ENCODE results near the gene GDF10.

GDF10 gene

DNA sequence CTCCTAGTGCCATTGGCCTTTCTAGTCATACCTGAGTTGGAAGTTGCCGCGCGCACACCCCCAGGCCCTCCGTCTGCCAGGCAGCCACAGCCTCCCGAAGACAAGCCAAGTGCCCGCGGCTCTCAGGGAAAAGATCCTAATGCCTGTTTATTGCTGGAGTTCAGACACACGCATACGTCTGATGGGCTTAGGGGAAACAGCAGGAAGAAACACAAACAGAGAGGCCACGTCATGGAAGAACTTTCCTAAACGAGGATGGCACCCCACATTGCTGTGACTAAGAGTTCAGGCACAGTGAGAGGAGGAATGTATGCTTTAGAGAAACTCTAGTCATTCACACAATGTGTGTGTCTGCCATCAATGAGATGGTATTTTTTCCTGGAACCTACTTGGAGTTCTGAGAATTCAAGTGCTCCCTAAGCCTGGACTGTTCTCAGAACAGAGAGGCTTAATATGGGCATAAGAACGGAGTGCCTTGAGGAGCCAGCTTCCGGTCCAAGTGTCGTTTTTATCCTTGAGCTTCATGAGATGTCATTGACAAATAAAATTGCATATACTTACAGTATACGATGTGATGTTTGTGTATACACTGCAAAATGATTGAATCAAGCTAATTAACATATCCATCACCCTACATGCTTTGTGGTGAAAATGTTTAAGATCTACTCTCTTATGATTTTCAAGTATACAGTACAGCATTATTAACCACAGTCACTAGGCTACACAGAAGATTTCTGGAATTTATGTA is 36.6 kb downstream of the GDF10 start:
- DNase-seq, result no peak

GRCh38 chr10:47337310-47337709 is 37.3 kb downstream of the GDF10 start:
- no peak for DNase-seq

DNA sequence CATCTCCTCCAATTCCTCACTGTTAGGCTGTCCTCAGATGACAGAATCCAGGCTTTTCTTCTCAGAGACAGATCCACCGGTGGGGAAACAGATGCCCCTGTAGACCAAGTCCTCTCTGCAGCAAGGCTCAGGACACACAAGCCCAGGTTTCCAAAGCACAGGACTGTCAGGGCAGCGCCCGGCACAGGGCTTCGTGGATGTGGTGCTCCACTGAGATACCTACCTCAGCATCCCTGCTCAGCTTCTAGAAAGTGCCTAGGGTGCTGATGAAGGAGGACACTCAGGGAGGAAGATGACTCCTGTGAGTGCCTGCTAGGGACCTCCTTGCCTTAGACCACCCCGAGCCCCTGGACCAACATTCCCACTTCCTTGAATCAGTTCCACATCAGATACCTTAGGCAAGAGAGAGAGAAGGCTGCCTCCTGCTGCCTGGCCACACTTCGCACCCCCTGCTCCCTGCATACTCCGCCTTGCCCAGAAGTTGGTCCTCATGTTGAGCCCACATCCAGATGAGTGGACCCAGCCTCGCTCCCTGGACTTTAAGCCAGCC is 39.3 kb downstream of the GDF10 start:
- DNase-seq, result no peak

- no peak for DNase-seq
Measured at GRCh38 chr10:47339759-47340607, 40.0 kb downstream of the GDF10 start.

- DNase-seq, result no peak
Measured at GRCh38 chr10:47340608-47341170, 40.7 kb downstream of the GDF10 start.

DNA sequence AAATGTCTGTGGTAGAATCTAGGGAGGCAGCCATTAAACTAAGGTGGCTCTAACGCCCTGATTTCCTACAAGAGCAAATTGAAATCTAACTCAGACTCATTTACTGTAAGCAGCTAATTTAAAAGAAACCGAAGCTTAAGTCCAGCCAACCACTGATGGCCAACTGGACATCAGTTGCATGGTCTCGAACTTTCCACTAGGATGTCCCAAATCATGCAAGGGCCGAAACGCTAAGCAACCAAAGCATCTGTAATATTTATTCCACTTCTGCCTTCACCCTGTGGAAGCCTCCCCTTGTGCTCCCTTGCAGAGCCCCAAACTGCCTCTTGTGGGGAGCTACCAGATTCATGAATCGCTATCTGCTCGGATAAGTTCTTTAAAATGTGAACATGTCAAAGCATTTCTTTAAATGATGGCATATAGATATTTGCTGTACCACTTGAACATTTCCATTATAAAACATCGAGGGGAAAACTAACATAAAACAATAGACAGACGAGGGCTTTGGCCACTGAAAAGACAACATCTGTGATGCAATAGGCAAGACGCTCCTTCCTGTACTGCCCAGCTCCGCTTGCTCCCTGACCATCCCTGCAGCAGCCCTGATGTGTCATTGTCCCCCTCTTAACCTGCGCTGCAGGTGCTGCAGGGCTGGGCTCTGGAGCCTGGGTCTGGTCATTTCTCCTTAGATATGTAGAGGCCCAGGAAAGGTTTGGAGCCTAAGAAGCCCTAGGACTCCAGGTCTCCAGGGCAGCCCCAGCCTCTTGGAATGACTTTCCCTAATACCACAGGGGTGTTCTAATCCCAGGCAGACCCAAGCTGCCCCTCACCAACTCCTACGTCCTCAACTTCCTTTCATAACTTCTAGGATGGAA is 45.2 kb downstream of the GDF10 start:
- DNase-seq, result no peak

DNA sequence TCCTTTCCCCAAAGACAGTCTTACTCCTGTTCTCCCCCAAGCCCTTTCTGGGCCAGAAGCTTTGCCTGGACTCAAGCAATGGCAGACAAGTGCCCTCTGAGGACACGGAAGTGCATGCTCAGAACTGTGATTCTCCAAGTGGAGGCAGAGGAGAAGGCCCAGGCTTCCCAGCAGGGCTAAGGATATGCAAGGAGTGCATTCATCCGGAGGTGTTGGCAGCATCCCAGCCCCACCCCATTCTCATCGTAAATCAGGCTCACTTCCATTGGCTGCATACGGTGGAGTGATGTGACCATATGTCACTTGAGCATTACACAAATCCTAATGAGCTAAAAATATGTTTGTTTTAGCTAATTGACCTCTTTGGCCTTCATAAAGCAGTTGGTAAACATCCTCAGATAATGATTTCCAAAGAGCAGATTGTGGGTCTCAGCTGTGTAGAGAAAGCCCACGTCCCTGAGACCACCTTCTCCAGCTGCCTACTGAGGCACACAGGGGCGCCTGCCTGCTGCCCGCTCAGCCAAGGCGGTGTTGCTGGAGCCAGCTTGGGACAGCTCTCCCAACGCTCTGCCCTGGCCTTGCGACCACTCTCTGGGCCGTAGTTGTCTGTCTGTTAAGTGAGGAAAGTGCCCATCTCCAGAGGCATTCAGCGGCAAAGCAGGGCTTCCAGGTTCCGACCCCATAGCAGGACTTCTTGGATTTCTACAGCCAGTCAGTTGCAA is 46.7 kb downstream of the GDF10 start:
- no peak for DNase-seq

DNA sequence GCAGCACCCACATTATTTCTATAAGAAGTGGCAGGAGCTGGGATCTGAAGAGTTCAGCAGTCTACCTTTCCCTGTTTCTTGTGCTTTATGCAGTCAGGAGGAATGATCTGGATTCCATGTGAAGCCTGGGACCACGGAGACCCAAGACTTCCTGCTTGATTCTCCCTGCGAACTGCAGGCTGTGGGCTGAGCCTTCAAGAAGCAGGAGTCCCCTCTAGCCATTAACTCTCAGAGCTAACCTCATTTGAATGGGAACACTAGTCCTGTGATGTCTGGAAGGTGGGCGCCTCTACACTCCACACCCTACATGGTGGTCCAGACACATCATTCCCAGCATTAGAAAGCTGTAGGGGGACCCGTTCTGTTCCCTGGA is 47.3 kb downstream of the GDF10 start:
- DNase-seq, result no peak

DNA sequence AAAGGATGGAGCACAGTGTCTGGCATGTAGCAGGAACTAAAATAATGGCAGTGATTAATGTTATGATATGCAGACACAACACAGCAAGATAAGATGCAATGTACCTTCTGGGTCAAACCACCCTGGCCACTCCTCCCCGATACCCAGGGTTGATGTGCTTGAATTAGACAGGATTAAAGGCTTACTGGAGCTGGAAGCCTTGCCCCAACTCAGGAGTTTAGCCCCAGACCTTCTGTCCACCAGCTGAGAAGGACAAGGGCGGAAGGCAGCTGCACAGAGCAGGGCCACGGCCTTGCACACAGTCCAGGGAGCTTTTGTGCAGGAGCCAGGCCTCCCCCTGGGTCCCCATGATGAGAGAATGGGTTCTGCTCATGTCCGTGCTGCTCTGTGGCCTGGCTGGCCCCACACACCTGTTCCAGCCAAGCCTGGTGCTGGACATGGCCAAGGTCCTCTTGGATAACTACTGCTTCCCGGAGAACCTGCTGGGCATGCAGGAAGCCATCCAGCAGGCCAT is 48.2 kb downstream of the GDF10 start, which contains the start of gene RBP3:
Gene RBP3 (plus strand): TSS at position 226 of the 514 bp plus-strand sequence. CDS start 122 bp downstream, at position 348.
- no peak for DNase-seq

DNA sequence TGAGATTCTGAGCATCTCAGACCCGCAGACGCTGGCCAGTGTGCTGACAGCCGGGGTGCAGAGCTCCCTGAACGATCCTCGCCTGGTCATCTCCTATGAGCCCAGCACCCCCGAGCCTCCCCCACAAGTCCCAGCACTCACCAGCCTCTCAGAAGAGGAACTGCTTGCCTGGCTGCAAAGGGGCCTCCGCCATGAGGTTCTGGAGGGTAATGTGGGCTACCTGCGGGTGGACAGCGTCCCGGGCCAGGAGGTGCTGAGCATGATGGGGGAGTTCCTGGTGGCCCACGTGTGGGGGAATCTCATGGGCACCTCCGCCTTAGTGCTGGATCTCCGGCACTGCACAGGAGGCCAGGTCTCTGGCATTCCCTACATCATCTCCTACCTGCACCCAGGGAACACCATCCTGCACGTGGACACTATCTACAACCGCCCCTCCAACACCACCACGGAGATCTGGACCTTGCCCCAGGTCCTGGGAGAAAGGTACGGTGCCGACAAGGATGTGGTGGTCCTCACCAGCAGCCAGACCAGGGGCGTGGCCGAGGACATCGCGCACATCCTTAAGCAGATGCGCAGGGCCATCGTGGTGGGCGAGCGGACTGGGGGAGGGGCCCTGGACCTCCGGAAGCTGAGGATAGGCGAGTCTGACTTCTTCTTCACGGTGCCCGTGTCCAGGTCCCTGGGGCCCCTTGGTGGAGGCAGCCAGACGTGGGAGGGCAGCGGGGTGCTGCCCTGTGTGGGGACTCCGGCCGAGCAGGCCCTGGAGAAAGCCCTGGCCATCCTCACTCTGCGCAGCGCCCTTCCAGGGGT is 48.9 kb downstream of the GDF10 start:
- DNase-seq, result no peak

DNA sequence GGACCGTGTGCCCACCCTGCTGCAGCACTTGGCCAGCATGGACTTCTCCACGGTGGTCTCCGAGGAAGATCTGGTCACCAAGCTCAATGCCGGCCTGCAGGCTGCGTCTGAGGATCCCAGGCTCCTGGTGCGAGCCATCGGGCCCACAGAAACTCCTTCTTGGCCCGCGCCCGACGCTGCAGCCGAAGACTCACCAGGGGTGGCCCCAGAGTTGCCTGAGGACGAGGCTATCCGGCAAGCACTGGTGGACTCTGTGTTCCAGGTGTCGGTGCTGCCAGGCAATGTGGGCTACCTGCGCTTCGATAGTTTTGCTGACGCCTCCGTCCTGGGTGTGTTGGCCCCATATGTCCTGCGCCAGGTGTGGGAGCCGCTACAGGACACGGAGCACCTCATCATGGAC is 49.5 kb downstream of the GDF10 start:
- DNase-seq, result no peak

GRCh38 chr10:47349941-47350371 is 50.0 kb downstream of the GDF10 start:
- DNase-seq, result no peak

DNA sequence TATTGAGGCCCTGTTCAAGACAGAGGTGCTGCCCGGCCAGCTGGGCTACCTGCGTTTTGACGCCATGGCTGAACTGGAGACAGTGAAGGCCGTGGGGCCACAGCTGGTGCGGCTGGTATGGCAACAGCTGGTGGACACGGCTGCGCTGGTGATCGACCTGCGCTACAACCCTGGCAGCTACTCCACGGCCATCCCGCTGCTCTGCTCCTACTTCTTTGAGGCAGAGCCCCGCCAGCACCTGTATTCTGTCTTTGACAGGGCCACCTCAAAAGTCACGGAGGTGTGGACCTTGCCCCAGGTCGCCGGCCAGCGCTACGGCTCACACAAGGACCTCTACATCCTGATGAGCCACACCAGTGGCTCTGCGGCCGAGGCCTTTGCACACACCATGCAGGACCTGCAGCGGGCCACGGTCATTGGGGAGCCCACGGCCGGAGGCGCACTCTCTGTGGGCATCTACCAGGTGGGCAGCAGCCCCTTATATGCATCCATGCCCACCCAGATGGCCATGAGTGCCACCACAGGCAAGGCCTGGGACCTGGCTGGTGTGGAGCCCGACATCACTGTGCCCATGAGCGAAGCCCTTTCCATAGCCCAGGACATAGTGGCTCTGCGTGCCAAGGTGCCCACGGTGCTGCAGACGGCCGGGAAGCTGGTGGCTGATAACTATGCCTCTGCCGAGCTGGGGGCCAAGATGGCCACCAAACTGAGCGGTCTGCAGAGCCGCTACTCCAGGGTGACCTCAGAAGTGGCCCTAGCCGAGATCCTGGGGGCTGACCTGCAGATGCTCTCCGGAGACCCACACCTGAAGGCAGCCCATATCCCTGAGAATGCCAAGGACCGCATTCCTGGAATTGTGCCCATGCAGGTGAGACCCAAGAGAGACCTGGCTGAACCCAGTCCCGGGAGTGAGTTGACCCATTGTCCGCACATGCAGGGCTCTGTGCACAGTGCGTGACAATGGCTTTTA is 51.0 kb downstream of the GDF10 start:
- DNase-seq, result no peak

DNA sequence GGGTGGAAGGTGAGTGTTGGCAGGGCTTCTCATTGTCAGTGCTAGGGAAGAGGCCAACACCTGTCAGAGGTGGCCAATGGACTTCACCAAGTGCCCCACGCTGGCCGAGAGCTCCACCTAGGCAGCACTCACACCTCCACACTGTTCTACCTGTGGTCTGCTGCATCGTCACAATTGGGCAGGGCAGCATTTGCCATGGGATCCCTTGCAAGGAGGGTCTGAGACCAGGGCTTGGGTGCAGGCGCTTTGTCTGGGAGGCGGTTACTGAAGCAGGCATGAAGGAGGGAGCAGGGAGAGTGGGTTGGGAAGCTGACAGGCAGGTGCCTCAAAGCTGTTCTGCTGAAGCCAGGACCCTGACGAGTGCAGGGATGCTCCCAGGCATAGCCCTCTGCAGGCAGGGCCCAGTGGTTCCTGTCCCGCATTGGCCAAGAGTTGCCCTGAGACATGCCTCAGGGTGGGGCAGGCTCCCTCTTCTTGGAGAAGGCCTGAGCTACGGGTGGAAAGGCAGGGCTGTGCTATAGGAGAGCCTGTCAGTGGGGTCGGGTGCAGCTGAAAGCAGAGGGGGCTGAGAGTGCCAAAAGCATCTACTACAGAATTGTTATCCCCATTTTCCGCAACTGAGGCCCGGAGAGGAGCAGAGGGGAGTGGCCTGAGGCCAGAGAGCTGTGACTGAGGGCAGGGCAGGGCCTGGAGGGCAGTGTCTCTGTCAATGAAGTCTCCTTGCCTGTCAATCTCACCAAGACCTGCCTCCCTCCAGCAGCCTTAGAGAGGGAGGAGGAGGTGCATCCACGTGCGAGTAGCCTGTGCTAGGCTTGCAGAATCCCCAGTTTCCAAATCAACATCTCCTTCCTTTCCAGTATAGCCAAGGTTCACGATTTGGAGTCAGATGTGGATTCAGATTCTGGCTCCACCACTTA is 52.2 kb downstream of the GDF10 start:
- no peak for DNase-seq

DNA sequence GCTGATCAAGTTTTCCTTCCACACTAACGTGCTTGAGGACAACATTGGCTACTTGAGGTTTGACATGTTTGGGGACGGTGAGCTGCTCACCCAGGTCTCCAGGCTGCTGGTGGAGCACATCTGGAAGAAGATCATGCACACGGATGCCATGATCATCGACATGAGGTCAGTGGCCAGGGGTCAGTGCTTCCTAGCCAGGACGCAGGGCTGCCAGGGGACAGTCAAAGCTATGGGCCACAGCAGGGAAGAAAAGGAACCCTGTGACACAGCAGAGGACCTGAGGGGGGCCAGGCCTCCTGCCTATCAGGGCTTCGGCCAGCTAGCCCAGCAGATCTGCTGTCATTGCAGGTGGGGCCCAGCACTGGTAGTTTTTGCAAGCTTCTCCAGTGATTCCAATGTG is 53.4 kb downstream of the GDF10 start:
- DNase-seq, result no peak

- DNase-seq, result no peak
Measured at GRCh38 chr10:47354165-47354564, 54.2 kb downstream of the GDF10 start.

- DNase-seq, result no peak
Measured at GRCh38 chr10:47354900-47355299, 54.9 kb downstream of the GDF10 start.

GRCh38 chr10:47356708-47357107 is 56.7 kb downstream of the GDF10 start:
- DNase-seq, result no peak
